ENCODE measurements around the gene MYBPHL.
"Not testable (repeated sequence)": the region's sequence is repeated elsewhere in the genome, so short reads cannot be mapped to it uniquely, and the experiment has no call there.

The MYBPHL gene

DNA sequence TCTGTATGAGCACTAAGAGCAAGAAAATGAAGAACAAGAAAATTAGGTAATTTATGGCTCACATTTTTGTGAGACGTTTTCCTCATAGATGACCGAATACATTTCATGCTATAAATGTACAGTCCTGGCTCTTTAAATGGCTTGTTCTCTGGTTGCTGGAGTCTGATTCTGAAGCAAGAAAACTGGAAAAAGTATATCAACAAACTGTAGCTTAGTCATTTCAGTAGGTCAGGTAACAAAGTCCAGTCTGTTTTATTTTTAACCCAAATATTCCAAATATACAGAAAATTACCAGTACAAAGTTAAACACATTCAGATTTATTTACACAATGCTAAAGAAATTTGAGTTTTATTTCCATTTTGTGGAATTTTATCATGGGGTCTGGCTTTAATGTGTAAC, 2.5 kb upstream of the MYBPHL start:
- Histone ChIP-seq H3K36me3 (ENCODE audit: control insufficient read depth in 1 of 2, insufficient read depth in 2 of 2, low read length in 2 of 2) (peaks cover 6 to 11% of the 10 kb centered on the region in 2 donors), H3K9ac (ENCODE audit: low read depth in 1 of 2, low read length in 2 of 2) (no peak overlapping the region), H3K4me3 (ENCODE audit: low read depth in 1 of 2, low read length in 2 of 2) (no peak overlapping the region), H3K4me1 (ENCODE audit: control insufficient read depth in 1 of 2, insufficient read depth in 2 of 2, low read length in 2 of 2) (peaks cover 16 to 20% of the 10 kb centered on the region in 2 donors), H3K9me3 (ENCODE audit: control insufficient read depth in 1 of 2, low read length in 2 of 2) (no peaks in the 10 kb centered on the region), H3K27me3 (ENCODE audit: control insufficient read depth in 1 of 2, insufficient read depth in 2 of 2, low read length in 2 of 2) (no peaks in the 10 kb centered on the region), H3K27ac (ENCODE audit: low read depth, low read length) (no peak overlapping the region)

GRCh38 chr1:109307274-109308021, 637 bp upstream of the MYBPHL start:
- H3K36me3 ChIP-seq (ENCODE audit: control insufficient read depth in 1 of 2, insufficient read depth in 2 of 2, low read length in 2 of 2): peaks cover 0 to 5% of the 10 kb centered on the region in 2 donors
- no peak overlapping the region for H3K4me3 ChIP-seq (ENCODE audit: low read depth in 1 of 2, low read length in 2 of 2)
- H3K27me3 ChIP-seq (ENCODE audit: control insufficient read depth in 1 of 2, insufficient read depth in 2 of 2, low read length in 2 of 2): no peaks in the 10 kb centered on the region
- H3K27ac ChIP-seq (ENCODE audit: low read depth, low read length): peak overlapping the region; percentile 34
- peaks cover 16 to 18% of the 10 kb centered on the region in 2 donors for H3K4me1 ChIP-seq (ENCODE audit: control insufficient read depth in 1 of 2, insufficient read depth in 2 of 2, low read length in 2 of 2)
- H3K9ac ChIP-seq (ENCODE audit: low read depth in 1 of 2, low read length in 2 of 2): peak overlapping the region in 1 of 2 donors; percentile 5
- no peaks in the 10 kb centered on the region for H3K9me3 ChIP-seq (ENCODE audit: control insufficient read depth in 1 of 2, low read length in 2 of 2)

GRCh38 chr1:109305991-109306390, 820 bp downstream of the MYBPHL start:
- H3K9me3 ChIP-seq (ENCODE audit: control insufficient read depth in 1 of 2, low read length in 2 of 2); H3K4me3 ChIP-seq (ENCODE audit: low read depth in 1 of 2, low read length in 2 of 2); H3K27ac ChIP-seq (ENCODE audit: low read depth, low read length); H3K36me3 ChIP-seq (ENCODE audit: control insufficient read depth in 1 of 2, insufficient read depth in 2 of 2, low read length in 2 of 2); H3K9ac ChIP-seq (ENCODE audit: low read depth in 1 of 2, low read length in 2 of 2); H3K27me3 ChIP-seq (ENCODE audit: control insufficient read depth in 1 of 2, insufficient read depth in 2 of 2, low read length in 2 of 2): not testable (repeated sequence)
- H3K4me1 ChIP-seq (ENCODE audit: control insufficient read depth in 1 of 2, insufficient read depth in 2 of 2, low read length in 2 of 2): peaks cover 16 to 18% of the 10 kb centered on the region in 2 donors

DNA sequence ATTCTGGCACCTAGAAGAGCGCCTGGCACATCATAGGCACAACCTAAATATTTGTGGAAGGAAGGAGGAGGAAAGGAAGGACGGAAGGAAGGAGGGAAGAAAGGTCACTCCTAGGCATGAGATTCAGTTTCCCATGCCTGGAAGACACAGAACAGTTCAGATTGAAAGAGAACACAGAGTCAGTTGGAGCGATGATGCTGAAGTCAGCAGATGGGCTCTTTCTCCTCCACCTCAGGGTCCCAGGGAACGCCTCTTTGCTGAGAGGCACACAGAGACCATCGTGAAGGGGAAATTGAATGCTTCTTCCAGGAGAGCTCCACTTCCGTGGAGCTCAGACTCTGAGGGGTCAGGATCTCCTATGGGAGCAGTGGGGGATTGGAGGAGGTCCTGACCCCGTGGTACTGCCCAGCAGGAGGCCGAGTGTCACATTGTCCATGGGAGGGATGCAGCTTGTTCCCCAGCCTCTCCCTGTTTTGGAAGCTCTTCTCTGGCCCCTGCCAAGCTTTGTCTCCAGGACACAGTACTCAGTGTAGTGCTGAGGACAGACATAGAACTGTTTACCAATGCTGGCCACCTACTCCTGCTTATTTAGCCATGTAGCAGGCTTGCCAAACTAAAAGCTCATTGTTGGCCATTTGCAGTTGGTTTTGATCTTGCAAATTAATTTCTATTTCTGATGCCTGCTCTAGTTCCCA, 2.4 kb downstream of the MYBPHL start:
- Histone ChIP-seq H3K4me1 (ENCODE audit: control insufficient read depth in 1 of 2, insufficient read depth in 2 of 2, low read length in 2 of 2) (peaks cover 13 to 25% of the 10 kb centered on the region in 2 donors), H3K36me3 (ENCODE audit: control insufficient read depth in 1 of 2, insufficient read depth in 2 of 2, low read length in 2 of 2) (no peaks in the 10 kb centered on the region), H3K9ac (ENCODE audit: low read depth in 1 of 2, low read length in 2 of 2) (no peak overlapping the region), H3K27ac (ENCODE audit: low read depth, low read length) (no peak overlapping the region), H3K9me3 (ENCODE audit: control insufficient read depth in 1 of 2, low read length in 2 of 2) (no peaks in the 10 kb centered on the region), H3K27me3 (ENCODE audit: control insufficient read depth in 1 of 2, insufficient read depth in 2 of 2, low read length in 2 of 2) (no peaks in the 10 kb centered on the region), H3K4me3 (ENCODE audit: low read depth in 1 of 2, low read length in 2 of 2) (no peak overlapping the region)

GRCh38 chr1:109301874-109302273, 4.9 kb downstream of the MYBPHL start:
- no peak overlapping the region for H3K4me3 ChIP-seq (ENCODE audit: low read depth in 1 of 2, low read length in 2 of 2)
- H3K27ac ChIP-seq (ENCODE audit: low read depth, low read length): no peak overlapping the region
- no peaks in the 10 kb centered on the region for H3K27me3 ChIP-seq (ENCODE audit: control insufficient read depth in 1 of 2, insufficient read depth in 2 of 2, low read length in 2 of 2)
- no peak overlapping the region for H3K9ac ChIP-seq (ENCODE audit: low read depth in 1 of 2, low read length in 2 of 2)
- no peaks in the 10 kb centered on the region for H3K9me3 ChIP-seq (ENCODE audit: control insufficient read depth in 1 of 2, low read length in 2 of 2)
- peaks cover 3 to 13% of the 10 kb centered on the region in 2 donors for H3K4me1 ChIP-seq (ENCODE audit: control insufficient read depth in 1 of 2, insufficient read depth in 2 of 2, low read length in 2 of 2)
- H3K36me3 ChIP-seq (ENCODE audit: control insufficient read depth in 1 of 2, insufficient read depth in 2 of 2, low read length in 2 of 2): no peaks in the 10 kb centered on the region

GRCh38 chr1:109300650-109301151, 6.1 kb downstream of the MYBPHL start:
- H3K27ac ChIP-seq (ENCODE audit: low read depth, low read length): no peak overlapping the region
- H3K9me3 ChIP-seq (ENCODE audit: control insufficient read depth in 1 of 2, low read length in 2 of 2): no peaks in the 10 kb centered on the region
- no peak overlapping the region for H3K4me3 ChIP-seq (ENCODE audit: low read depth in 1 of 2, low read length in 2 of 2)
- H3K36me3 ChIP-seq (ENCODE audit: control insufficient read depth in 1 of 2, insufficient read depth in 2 of 2, low read length in 2 of 2): no peaks in the 10 kb centered on the region
- peaks cover 0 to 10% of the 10 kb centered on the region in 2 donors for H3K4me1 ChIP-seq (ENCODE audit: control insufficient read depth in 1 of 2, insufficient read depth in 2 of 2, low read length in 2 of 2)
- no peak overlapping the region for H3K9ac ChIP-seq (ENCODE audit: low read depth in 1 of 2, low read length in 2 of 2)
- no peaks in the 10 kb centered on the region for H3K27me3 ChIP-seq (ENCODE audit: control insufficient read depth in 1 of 2, insufficient read depth in 2 of 2, low read length in 2 of 2)

DNA sequence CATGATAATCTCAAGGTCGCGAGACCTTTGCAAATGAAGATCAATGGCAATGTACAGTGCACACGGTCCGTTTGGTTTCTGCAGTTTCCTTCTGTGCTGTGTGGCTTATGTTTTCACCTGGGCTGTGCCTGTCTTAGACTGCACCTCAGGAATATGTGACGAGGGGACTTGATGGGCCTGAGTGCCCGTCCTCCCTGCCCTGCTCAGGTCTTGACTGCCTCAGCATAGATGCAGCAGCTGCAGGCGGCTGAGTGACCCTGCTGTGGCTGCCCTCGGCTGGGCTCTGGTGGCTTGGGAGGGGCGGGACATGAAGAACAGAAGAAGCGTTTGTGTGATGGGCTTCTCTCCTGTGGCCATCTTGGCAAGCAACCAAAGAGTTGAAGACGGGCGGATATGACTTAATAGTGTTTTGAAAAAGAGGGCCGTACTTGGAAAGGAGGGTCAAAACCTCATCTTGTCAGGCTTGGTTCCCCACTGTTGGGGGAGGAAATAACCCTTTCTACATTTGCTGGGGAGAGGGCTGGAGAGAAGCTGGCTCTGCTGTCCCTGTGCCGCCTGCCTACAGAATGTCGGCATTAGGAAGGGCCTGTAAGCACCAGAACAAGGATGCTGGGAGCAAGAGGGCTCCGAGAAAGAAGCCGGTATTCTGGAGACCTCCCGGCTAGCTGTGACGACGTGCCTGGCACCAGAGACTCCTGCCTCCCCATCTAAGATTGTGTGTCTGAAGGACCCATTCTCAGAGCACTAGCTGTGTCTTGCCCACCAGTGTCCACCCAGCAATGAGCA, 7.1 kb downstream of the MYBPHL start:
- Histone ChIP-seq H3K27me3 (ENCODE audit: control insufficient read depth in 1 of 2, insufficient read depth in 2 of 2, low read length in 2 of 2) (no peaks in the 10 kb centered on the region), H3K4me1 (ENCODE audit: control insufficient read depth in 1 of 2, insufficient read depth in 2 of 2, low read length in 2 of 2) (peaks cover 0 to 10% of the 10 kb centered on the region in 2 donors), H3K4me3 (ENCODE audit: low read depth in 1 of 2, low read length in 2 of 2) (no peak overlapping the region), H3K9me3 (ENCODE audit: control insufficient read depth in 1 of 2, low read length in 2 of 2) (no peaks in the 10 kb centered on the region), H3K36me3 (ENCODE audit: control insufficient read depth in 1 of 2, insufficient read depth in 2 of 2, low read length in 2 of 2) (no peaks in the 10 kb centered on the region), H3K27ac (ENCODE audit: low read depth, low read length) (no peak overlapping the region), H3K9ac (ENCODE audit: low read depth in 1 of 2, low read length in 2 of 2) (no peak overlapping the region)

- Histone ChIP-seq H3K4me1 (ENCODE audit: control insufficient read depth in 1 of 2, insufficient read depth in 2 of 2, low read length in 2 of 2) (peaks cover 0 to 10% of the 10 kb centered on the region in 2 donors), H3K27me3 (ENCODE audit: control insufficient read depth in 1 of 2, insufficient read depth in 2 of 2, low read length in 2 of 2) (no peaks in the 10 kb centered on the region), H3K4me3 (ENCODE audit: low read depth in 1 of 2, low read length in 2 of 2) (no peak overlapping the region), H3K9me3 (ENCODE audit: control insufficient read depth in 1 of 2, low read length in 2 of 2) (no peaks in the 10 kb centered on the region), H3K36me3 (ENCODE audit: control insufficient read depth in 1 of 2, insufficient read depth in 2 of 2, low read length in 2 of 2) (no peaks in the 10 kb centered on the region), H3K9ac (ENCODE audit: low read depth in 1 of 2, low read length in 2 of 2) (no peak overlapping the region), H3K27ac (ENCODE audit: low read depth, low read length) (peak overlapping the region; percentile 26)
Measured at GRCh38 chr1:109298666-109299557, 7.9 kb downstream of the MYBPHL start.

DNA sequence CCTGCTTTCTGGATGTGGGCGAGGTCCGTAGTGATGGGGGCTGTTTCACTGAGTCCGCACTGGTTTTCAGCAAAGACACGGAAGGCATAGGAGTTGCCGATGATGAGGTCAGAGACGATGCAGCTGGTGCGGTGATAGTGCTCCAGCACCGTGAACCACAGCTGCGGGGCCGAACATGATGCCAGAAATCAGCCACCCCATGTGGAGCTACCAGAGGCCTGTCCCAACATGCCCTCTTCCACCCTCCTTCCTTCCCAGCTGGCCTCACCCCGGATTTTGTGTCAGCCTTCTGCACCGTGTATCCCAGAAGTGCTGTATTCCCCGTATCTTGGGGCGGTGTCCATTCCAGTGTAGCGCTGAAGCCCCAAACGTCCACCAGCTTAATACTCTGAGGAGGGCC, 10.0 kb downstream of the MYBPHL start:
- peaks cover 0 to 7% of the 10 kb centered on the region in 2 donors for H3K4me1 ChIP-seq (ENCODE audit: control insufficient read depth in 1 of 2, insufficient read depth in 2 of 2, low read length in 2 of 2)
- no peak overlapping the region for H3K27ac ChIP-seq (ENCODE audit: low read depth, low read length)

More for the DNA sequence above, 10.0 kb downstream of the MYBPHL start:
- no peaks in the 10 kb centered on the region for H3K27me3 ChIP-seq (ENCODE audit: control insufficient read depth in 1 of 2, insufficient read depth in 2 of 2, low read length in 2 of 2)
- H3K36me3 ChIP-seq (ENCODE audit: control insufficient read depth in 1 of 2, insufficient read depth in 2 of 2, low read length in 2 of 2): no peaks in the 10 kb centered on the region
- no peaks in the 10 kb centered on the region for H3K9me3 ChIP-seq (ENCODE audit: control insufficient read depth in 1 of 2, low read length in 2 of 2)
- no peak overlapping the region for H3K4me3 ChIP-seq (ENCODE audit: low read depth in 1 of 2, low read length in 2 of 2)
- no peak overlapping the region for H3K9ac ChIP-seq (ENCODE audit: low read depth in 1 of 2, low read length in 2 of 2)

Measured in duodenal mucosa (tissue), 2 donors.